ENCODE data around the gene ATG101. TPM values are rescaled to one million over a fixed set of nuclear protein-coding genes. Genes with fewer than 3 reads are reported as not detected.

Gene ATG101
- total and polyA plus RNA-seq, 9 of the 15 experiments (the other 6 are each of a cell fraction or from before 2014, with no cell fraction given), result 2.9 to 52.4 (median 29.7) TPM

- no peak overlapping the region for H2AFZ ChIP-seq (ENCODE audit: low read depth, low read length)
- H3K4me2 ChIP-seq (ENCODE audit: insufficient read depth, low read length), result no peak overlapping the region
- FAIRE-seq, result no peak
- H3K9me1 ChIP-seq (ENCODE audit: control insufficient read depth, insufficient read depth, low read length), result no peaks in the 10 kb centered on the region
- BruUV-seq (replicated peaks), result no TSS peak
- H3K4me3 ChIP-seq, result no peak overlapping the region
- peaks cover 0 to 6% of the 10 kb centered on the region in 2 experiments; a peak in 1 of 5 replicates for H3K27me3 ChIP-seq (ENCODE audit: control insufficient read depth in 2 of 2, insufficient read depth in 2 of 2, low read length in 2 of 2)
- in situ Hi-C loops (cut with MboI), result no loop called here
- CTCF ChIA-PET (ENCODE audit: low intra/inter-chr PET ratio), result no interaction called here
- H3K9me3 ChIP-seq (replicated peaks; ENCODE audit: control insufficient read depth, insufficient read depth, low read depth, low read length), result no peaks in the 10 kb centered on the region
- no peak for DNase-seq (ENCODE audit: extremely low read depth in 1 of 4, low spot score in 3 of 4)
- no peak overlapping the region for H3K27ac ChIP-seq (ENCODE audit: extremely low read depth, low read depth, low read length)
- H3K9ac ChIP-seq (ENCODE audit: insufficient read depth in 1 of 2, low read depth in 2 of 2, low read length in 2 of 2), result peak overlapping the region in 1 of 2 experiments; percentile 75; a peak in 2 of 4 replicates
- H3K79me2 ChIP-seq (ENCODE audit: control insufficient read depth, insufficient read depth, low read length), result no peaks in the 10 kb centered on the region
- 19% methylated on average over 21 of the region's 21 CpGs for WGBS (ENCODE audit: insufficient coverage, low coverage, missing lambda C conversion rate)
- H3K36me3 ChIP-seq (ENCODE audit: control insufficient read depth, insufficient read depth, low read length), result no peaks in the 10 kb centered on the region
- intact Hi-C loops (cut with micrococcal nuclease), result no loop called here
- peaks cover 3 to 27% of the 10 kb centered on the region in 2 experiments; a peak in 3 of 5 replicates for H3K4me1 ChIP-seq (replicated peaks in 1 of 2; ENCODE audit: control insufficient read depth in 2 of 2, insufficient read depth in 2 of 2, low read length in 2 of 2)
- no peaks in the 10 kb centered on the region for H4K20me1 ChIP-seq (replicated peaks; ENCODE audit: control insufficient read depth, insufficient read depth, low read length)
- POLR2A ChIA-PET, result interaction anchor here (0.9 to 1.6 kb wide), 3 partner anchors 14 to 31 kb away, joined by 3 to 4 read pairs (median 4); partner anchors contain the start of gene ATG101
- peak; percentile 42 for ATAC-seq
- no peak for TF ChIP-seq ATF6 (CRISPR knock-in tag; IDR thresholded peaks at IDR 0.05)
- no peak for TF ChIP-seq MEF2A (IDR thresholded peaks at IDR 0.05; ENCODE audit: control insufficient read depth, low read depth, low read length)
- no peak for TF ChIP-seq NR0B1 (IDR thresholded peaks at IDR 0.05; ENCODE audit: partially characterized antibody)
- TF ChIP-seq BCLAF1 (IDR thresholded peaks at IDR 0.05; ENCODE audit: borderline replicate concordance in 1 of 2, control insufficient read depth in 1 of 2, low read depth in 2 of 2, low read length in 1 of 2), result no peak
- TF ChIP-seq KHSRP (IDR thresholded peaks at IDR 0.05), result no peak
- TF ChIP-seq GATA2 (CRISPR knock-in tag; IDR thresholded peaks at IDR 0.05), result no peak
- TF ChIP-seq ARID2 (IDR thresholded peaks at IDR 0.05), result no peak
- TF ChIP-seq BRF2 (IDR thresholded peaks at IDR 0.05; ENCODE audit: borderline replicate concordance, insufficient read depth, insufficient read length), result no peak
- no peak for TF ChIP-seq ZNF699 (CRISPR knock-in tag; IDR thresholded peaks at IDR 0.05; ENCODE audit: insufficient replicate concordance)
- no peak for TF ChIP-seq TEAD2 (tag; IDR thresholded peaks at IDR 0.05)
- TF ChIP-seq ZKSCAN8 (CRISPR knock-in tag; IDR thresholded peaks at IDR 0.05), result no peak
- no peak for TF ChIP-seq NFRKB (IDR thresholded peaks at IDR 0.05; ENCODE audit: low read depth)
- TF ChIP-seq TAF9B (IDR thresholded peaks at IDR 0.05; ENCODE audit: partially characterized antibody), result no peak
- TF ChIP-seq RFX7 (CRISPR knock-in tag; IDR thresholded peaks at IDR 0.05), result no peak
Observed at GRCh38 chr12:52043386-52044212, 26.2 kb upstream of the ATG101 start.

Measured in K562 (cell line).